Sigmoid colon (tissue), 7 donors: Measurements from ENCODE around the gene DNAJB9. TPM values are rescaled to one million over a fixed set of nuclear protein-coding genes. Genes with fewer than 3 reads are reported as not detected.

ENCODE experiments used
- DNase-seq: peaks from one replicate; pipeline ENCODE4 v3.0.0-alpha.2; 2019
- H3K27ac ChIP-seq, 4 donors: fragments of 200-600 bp; sonication (generic); one replicate each; pipeline ENCODE4 v1.5.1; 2016 to 2019; ENCODE audit warnings: mild to moderate bottlenecking in 1 of 4
- H3K27me3 ChIP-seq, 3 donors: fragments of 200-600 bp; sonication (generic); one replicate each; pipeline ENCODE4 v1.5.1; 2019; ENCODE audit warnings: mild to moderate bottlenecking in 1 of 3
- H3K36me3 ChIP-seq, 4 donors: fragments of 200-600 bp; sonication (generic); one replicate each; pipeline ENCODE4 v1.5.1; 2016 to 2019
- H3K4me1 ChIP-seq, 4 donors: fragments of 200-600 bp; sonication (generic); one replicate each; pipeline ENCODE4 v1.5.1; 2017 to 2019
- H3K4me3 ChIP-seq, 4 donors: fragments of 200-600 bp; sonication (generic); one replicate each; pipeline ENCODE4 v1.5.1; 2017 to 2019; ENCODE audit warnings: mild to moderate bottlenecking in 2 of 4, moderate library complexity in 1 of 4
- H3K9me3 ChIP-seq, 4 donors: fragments of 200-600 bp in 3 of 4; sonication (generic) in 3 of 4; one replicate each; pipeline versions ENCODE4 v1.5.1 to v1.6.1; 2013 to 2019
- CTCF ChIP-seq, 4 experiments: fragments of 450-650 bp in 3 of 4; fragments of 200-600 bp in 1 of 4; IDR thresholded peaks; one replicate each; pipeline ENCODE4 v1.5.1; 2016 to 2019; ENCODE audit warnings: antibody characterized with exemption in 4 of 4, mild to moderate bottlenecking in 3 of 4, moderate library complexity in 2 of 4
- EP300 ChIP-seq, 4 donors: sonication (generic); formaldehyde crosslinking; IDR thresholded peaks; one replicate each; pipeline ENCODE4 v1.6.1; 2017; ENCODE audit warnings: antibody characterized with exemption in 4 of 4
- POLR2A ChIP-seq, 2 donors: fragments of 450-650 bp; IDR thresholded peaks; one replicate each; pipeline ENCODE4 v1.6.1; 2016; ENCODE audit warnings: antibody characterized with exemption in 2 of 2, mild to moderate bottlenecking in 2 of 2, moderate library complexity in 2 of 2
- POLR2AphosphoS5 ChIP-seq, 4 donors: sonication (generic); formaldehyde crosslinking; IDR thresholded peaks; one replicate each; pipeline ENCODE4 v1.6.1; 2017; ENCODE audit warnings: antibody characterized with exemption in 4 of 4
- WGBS, 2 donors: extraction: QIAGEN DNeasy Blood & Tissue Kit; methylation state at CpG; one replicate each; pipeline ENCODE4 v1.1.7; 2013; 5-methylcytosine and 5-hydroxymethylcytosine counted together
- intact Hi-C: fragments of 100-400 bp; cut with DNase I; formaldehyde crosslinking; loops from one replicate; pipeline ENCODE4 v1.15.1; 2023
- polyA plus RNA-seq, 3 donors: library from polyadenylated mRNA; stranded (reverse); fragments of 200-250 nt; gene quantifications; one replicate each; pipeline ENCODE4 v1.2.3, GENCODE V29; 2013
- total RNA-seq, 4 donors: library from RNA; depleted of rRNA; stranded (reverse); fragments of >200 nt; gene quantifications; one replicate each; pipeline ENCODE4 v1.1.0, GENCODE V29; 2016
- donor health status: healthy with polysubstance abuse.
- donor health status: Bipolar disorder and iron deficiency.
- donor health status: healthy.

The DNAJB9 gene
- total and polyA plus RNA-seq, 7 donors = 7.8 to 44.3 (median 17.2) TPM

- H3K36me3 ChIP-seq = peaks cover 0 to 8% (median 3%) of the 10 kb centered on the region in 4 donors
- WGBS, 2 donors = 93 to 97% methylated on average over 1 of the region's 1 CpG
- no peaks in the 10 kb centered on the region for H3K27me3 ChIP-seq
- peaks cover 0 to 6% (median 2%) of the 10 kb centered on the region in 4 donors for H3K4me1 ChIP-seq
- intact Hi-C loops = no loop called here
- H3K9me3 ChIP-seq = no peaks in the 10 kb centered on the region
- TF ChIP-seq EP300 (IDR thresholded peaks at IDR 0.05) = no peak
- no peak for TF ChIP-seq CTCF (IDR thresholded peaks at IDR 0.05)
- TF ChIP-seq POLR2A (IDR thresholded peaks at IDR 0.05) = no peak
- no peak for TF ChIP-seq POLR2AphosphoS5 (IDR thresholded peaks at IDR 0.05)
- no peak overlapping the region for H3K27ac ChIP-seq
- H3K4me3 ChIP-seq = no peak overlapping the region
- DNase-seq = no peak
These were observed 14.5 kb downstream of the DNAJB9 start for GRCh38 chr7:108584211-108584610.

- no peaks in the 10 kb centered on the region for H3K9me3 ChIP-seq
- TF ChIP-seq POLR2A (IDR thresholded peaks at IDR 0.05) = no peak
- TF ChIP-seq EP300 (IDR thresholded peaks at IDR 0.05) = no peak
- TF ChIP-seq CTCF (IDR thresholded peaks at IDR 0.05) = no peak
- TF ChIP-seq POLR2AphosphoS5 (IDR thresholded peaks at IDR 0.05) = no peak
- no peak overlapping the region for H3K4me3 ChIP-seq
- no peaks in the 10 kb centered on the region for H3K27me3 ChIP-seq
- DNase-seq = no peak
- 86 to 88% methylated on average over 2 of the region's 2 CpGs for WGBS, 2 donors
- peaks cover 0 to 6% (median 2%) of the 10 kb centered on the region in 4 donors for H3K4me1 ChIP-seq
- H3K27ac ChIP-seq = no peak overlapping the region
- no peaks in the 10 kb centered on the region for H3K36me3 ChIP-seq
- intact Hi-C loops = no loop called here
These were observed 16.2 kb downstream of the DNAJB9 start for GRCh38 chr7:108585843-108586242.

- TF ChIP-seq POLR2A (IDR thresholded peaks at IDR 0.05) = no peak
- no peak for TF ChIP-seq EP300 (IDR thresholded peaks at IDR 0.05)
- TF ChIP-seq CTCF (IDR thresholded peaks at IDR 0.05) = no peak
- TF ChIP-seq POLR2AphosphoS5 (IDR thresholded peaks at IDR 0.05) = no peak
- 77 to 81% methylated on average over 2 of the region's 3 CpGs for WGBS, 2 donors
- H3K4me3 ChIP-seq = no peak overlapping the region
- H3K9me3 ChIP-seq = no peaks in the 10 kb centered on the region
- no peak for DNase-seq
- H3K36me3 ChIP-seq = no peaks in the 10 kb centered on the region
- H3K27ac ChIP-seq = no peak overlapping the region
- peaks cover 0 to 6% (median 2%) of the 10 kb centered on the region in 4 donors for H3K4me1 ChIP-seq
- intact Hi-C loops = no loop called here
- H3K27me3 ChIP-seq = no peaks in the 10 kb centered on the region
These were observed 16.6 kb downstream of the DNAJB9 start for GRCh38 chr7:108586274-108586710.

- H3K27ac ChIP-seq = no peak overlapping the region
- H3K36me3 ChIP-seq = no peaks in the 10 kb centered on the region
- no peaks in the 10 kb centered on the region for H3K27me3 ChIP-seq
- no peaks in the 10 kb centered on the region for H3K9me3 ChIP-seq
- no peaks in the 10 kb centered on the region for H3K4me1 ChIP-seq
- no peak overlapping the region for H3K4me3 ChIP-seq
- intact Hi-C loops = no loop called here
- no peak for DNase-seq
- no peak for TF ChIP-seq CTCF (IDR thresholded peaks at IDR 0.05)
- no peak for TF ChIP-seq POLR2AphosphoS5 (IDR thresholded peaks at IDR 0.05)
- TF ChIP-seq POLR2A (IDR thresholded peaks at IDR 0.05) = no peak
- no peak for TF ChIP-seq EP300 (IDR thresholded peaks at IDR 0.05)
These were observed 19.5 kb downstream of the DNAJB9 start for GRCh38 chr7:108589199-108589598.

- TF ChIP-seq CTCF (IDR thresholded peaks at IDR 0.05) (no peak), EP300 (IDR thresholded peaks at IDR 0.05) (no peak), POLR2AphosphoS5 (IDR thresholded peaks at IDR 0.05) (no peak), POLR2A (IDR thresholded peaks at IDR 0.05) (no peak)
- Histone ChIP-seq H3K4me1 (no peaks in the 10 kb centered on the region), H3K4me3 (no peak overlapping the region), H3K9me3 (no peaks in the 10 kb centered on the region), H3K27me3 (no peaks in the 10 kb centered on the region), H3K27ac (no peak overlapping the region), H3K36me3 (no peaks in the 10 kb centered on the region)
- DNase-seq = no peak
- 67 to 68% methylated on average over 1 of the region's 1 CpG for WGBS, 2 donors
- intact Hi-C loops = no loop called here
These were observed 20.2 kb downstream of the DNAJB9 start for GRCh38 chr7:108589874-108590273.
